ENCODE results near the gene ZBTB21.

The ZBTB21 gene

DNA sequence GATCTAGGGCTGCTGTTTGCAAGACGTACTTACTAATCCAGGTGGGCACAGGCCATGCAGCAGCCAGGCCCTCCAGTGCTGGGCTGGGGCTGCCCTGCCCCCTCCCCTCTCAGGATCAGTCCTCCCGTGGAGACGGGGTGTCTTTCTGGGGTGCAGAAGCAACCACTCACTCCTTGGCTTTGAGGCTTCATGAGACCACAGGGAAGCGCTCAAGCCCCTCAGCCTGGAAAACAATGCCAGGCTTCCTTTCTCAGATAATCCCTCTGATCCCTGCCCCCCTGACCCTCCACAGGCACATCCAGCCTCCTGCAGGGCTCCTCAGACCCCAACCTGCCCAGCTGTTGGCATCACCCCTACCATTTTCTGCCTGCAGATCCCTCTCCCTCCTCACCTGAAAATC, 42.5 kb downstream of the ZBTB21 start:
- ATAC-seq: no peak
- TF ChIP-seq CREB5 (CRISPR knock-in tag; IDR thresholded peaks at IDR 0.05; ENCODE audit: low read depth) (no peak), PPARA (CRISPR knock-in tag; IDR thresholded peaks at IDR 0.05; ENCODE audit: borderline replicate concordance) (no peak), ZNF70 (CRISPR knock-in tag; IDR thresholded peaks at IDR 0.05) (no peak), SNAI2 (CRISPR knock-in tag; IDR thresholded peaks at IDR 0.05) (no peak), GLIS3 (CRISPR knock-in tag; IDR thresholded peaks at IDR 0.05) (no peak), ZNF8 (CRISPR knock-in tag; IDR thresholded peaks at IDR 0.05) (no peak), OSR1 (CRISPR knock-in tag; IDR thresholded peaks at IDR 0.05) (no peak)

- no peak for ATAC-seq
These were observed 43.1 kb downstream of the ZBTB21 start for GRCh38 chr21:41966872-41967621.

DNA sequence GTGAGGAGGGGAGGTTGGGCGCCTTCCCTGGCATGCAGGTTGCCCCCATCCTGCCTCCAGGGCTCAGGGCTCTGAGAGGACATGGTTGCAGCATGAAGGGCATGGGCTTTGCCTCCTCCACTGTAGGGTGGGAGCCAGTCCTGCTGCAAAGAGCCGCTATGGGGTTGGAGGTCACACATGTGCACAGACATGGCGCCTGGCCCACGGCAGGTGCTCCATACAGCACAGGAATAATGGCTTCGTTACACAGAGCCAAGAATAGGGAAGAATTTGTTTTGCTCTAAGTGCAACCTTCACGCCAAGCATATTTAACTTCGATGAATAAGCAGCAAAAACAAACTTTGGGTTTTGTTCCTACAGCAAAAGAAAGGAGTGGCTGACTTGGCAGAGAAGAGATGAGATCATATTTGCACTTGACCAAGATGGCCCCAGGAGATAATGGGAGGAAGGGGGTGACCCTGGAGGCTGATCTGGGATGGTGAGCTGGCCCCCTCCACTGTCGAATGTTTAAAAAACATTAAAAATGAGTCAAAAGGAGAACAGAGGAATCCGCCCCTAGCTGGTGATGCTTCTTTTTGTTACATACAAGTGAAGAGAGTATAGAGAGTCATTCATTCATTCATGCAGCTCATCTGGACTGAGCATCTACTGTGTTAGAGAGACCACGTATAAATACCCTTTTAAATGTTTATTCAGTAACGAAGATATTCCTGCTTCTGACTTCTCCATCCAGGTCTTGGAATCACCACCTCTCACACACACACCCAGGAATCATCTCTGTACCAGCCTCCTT, 43.9 kb downstream of the ZBTB21 start:
- ATAC-seq: no peak
- TF ChIP-seq ZC3H10 (CRISPR knock-in tag; IDR thresholded peaks at IDR 0.05) (no peak), SNAI2 (CRISPR knock-in tag; IDR thresholded peaks at IDR 0.05) (no peak), TCF4 (CRISPR knock-in tag; IDR thresholded peaks at IDR 0.05; ENCODE audit: borderline replicate concordance) (no peak), CSDC2 (CRISPR knock-in tag; IDR thresholded peaks at IDR 0.05) (no peak), GLIS3 (CRISPR knock-in tag; IDR thresholded peaks at IDR 0.05) (no peak), CREB5 (CRISPR knock-in tag; IDR thresholded peaks at IDR 0.05; ENCODE audit: low read depth) (no peak), OSR1 (CRISPR knock-in tag; IDR thresholded peaks at IDR 0.05) (no peak), PATZ1 (CRISPR knock-in tag; IDR thresholded peaks at IDR 0.05; ENCODE audit: borderline replicate concordance) (no peak), ZNF70 (CRISPR knock-in tag; IDR thresholded peaks at IDR 0.05) (no peak)

More at GRCh38 chr21:41966872-41967621, 43.1 kb downstream of the ZBTB21 start:
- no peak for TF ChIP-seq ZNF565 (CRISPR knock-in tag; conservative IDR thresholded peaks at IDR 0.05; ENCODE audit: low read depth)
- no peak for TF ChIP-seq ZFP3 (CRISPR knock-in tag; IDR thresholded peaks at IDR 0.05)
- no peak for TF ChIP-seq ARNTL (CRISPR knock-in tag; IDR thresholded peaks at IDR 0.05; ENCODE audit: borderline replicate concordance, low read depth)
- no peak for TF ChIP-seq OSR1 (CRISPR knock-in tag; IDR thresholded peaks at IDR 0.05)
- no peak for TF ChIP-seq TCF4 (CRISPR knock-in tag; IDR thresholded peaks at IDR 0.05; ENCODE audit: borderline replicate concordance)
- no peak for TF ChIP-seq ISL1 (CRISPR knock-in tag; IDR thresholded peaks at IDR 0.05)
- TF ChIP-seq SNAI2 (CRISPR knock-in tag; IDR thresholded peaks at IDR 0.05): no peak
- no peak for TF ChIP-seq CSDC2 (CRISPR knock-in tag; IDR thresholded peaks at IDR 0.05)
- no peak for TF ChIP-seq BACH2 (CRISPR knock-in tag; IDR thresholded peaks at IDR 0.05; ENCODE audit: borderline replicate concordance)
- TF ChIP-seq, protein P1, sequence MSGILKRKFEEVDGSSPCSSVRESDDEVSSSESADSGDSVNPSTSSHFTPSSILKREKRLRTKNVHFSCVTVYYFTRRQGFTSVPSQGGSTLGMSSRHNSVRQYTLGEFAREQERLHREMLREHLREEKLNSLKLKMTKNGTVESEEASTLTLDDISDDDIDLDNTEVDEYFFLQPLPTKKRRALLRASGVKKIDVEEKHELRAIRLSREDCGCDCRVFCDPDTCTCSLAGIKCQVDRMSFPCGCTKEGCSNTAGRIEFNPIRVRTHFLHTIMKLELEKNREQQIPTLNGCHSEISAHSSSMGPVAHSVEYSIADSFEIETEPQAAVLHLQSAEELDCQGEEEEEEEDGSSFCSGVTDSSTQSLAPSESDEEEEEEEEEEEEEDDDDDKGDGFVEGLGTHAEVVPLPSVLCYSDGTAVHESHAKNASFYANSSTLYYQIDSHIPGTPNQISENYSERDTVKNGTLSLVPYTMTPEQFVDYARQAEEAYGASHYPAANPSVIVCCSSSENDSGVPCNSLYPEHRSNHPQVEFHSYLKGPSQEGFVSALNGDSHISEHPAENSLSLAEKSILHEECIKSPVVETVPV (CRISPR knock-in tag; IDR thresholded peaks at IDR 0.05): no peak
- TF ChIP-seq PATZ1 (CRISPR knock-in tag; IDR thresholded peaks at IDR 0.05; ENCODE audit: borderline replicate concordance): no peak
- TF ChIP-seq, protein P2, sequence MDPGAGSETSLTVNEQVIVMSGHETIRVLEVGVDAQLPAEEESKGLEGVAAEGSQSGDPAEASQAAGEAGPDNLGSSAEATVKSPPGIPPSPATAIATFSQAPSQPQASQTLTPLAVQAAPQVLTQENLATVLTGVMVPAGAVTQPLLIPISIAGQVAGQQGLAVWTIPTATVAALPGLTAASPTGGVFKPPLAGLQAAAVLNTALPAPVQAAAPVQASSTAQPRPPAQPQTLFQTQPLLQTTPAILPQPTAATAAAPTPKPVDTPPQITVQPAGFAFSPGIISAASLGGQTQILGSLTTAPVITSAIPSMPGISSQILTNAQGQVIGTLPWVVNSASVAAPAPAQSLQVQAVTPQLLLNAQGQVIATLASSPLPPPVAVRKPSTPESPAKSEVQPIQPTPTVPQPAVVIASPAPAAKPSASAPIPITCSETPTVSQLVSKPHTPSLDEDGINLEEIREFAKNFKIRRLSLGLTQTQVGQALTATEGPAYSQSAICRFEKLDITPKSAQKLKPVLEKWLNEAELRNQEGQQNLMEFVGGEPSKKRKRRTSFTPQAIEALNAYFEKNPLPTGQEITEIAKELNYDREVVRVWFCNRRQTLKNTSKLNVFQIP (CRISPR knock-in tag; IDR thresholded peaks at IDR 0.05; ENCODE audit: borderline replicate concordance, low read depth): no peak
- no peak for TF ChIP-seq ESRRG (CRISPR knock-in tag; IDR thresholded peaks at IDR 0.05)
- no peak for TF ChIP-seq GLIS3 (CRISPR knock-in tag; IDR thresholded peaks at IDR 0.05)
- no peak for TF ChIP-seq TOX (CRISPR knock-in tag; IDR thresholded peaks at IDR 0.05; ENCODE audit: borderline replicate concordance)
- TF ChIP-seq CREB5 (CRISPR knock-in tag; IDR thresholded peaks at IDR 0.05; ENCODE audit: low read depth): no peak
- no peak for TF ChIP-seq ZNF70 (CRISPR knock-in tag; IDR thresholded peaks at IDR 0.05)
